ENCODE data around the gene HMCN1. TPM values are rescaled to one million over a fixed set of nuclear protein-coding genes. Genes with fewer than 3 reads are reported as not detected.

HMCN1 gene
- total and polyA plus RNA-seq, 2 donors from 2014 or later, result 0.97 to 2.7 TPM

DNA sequence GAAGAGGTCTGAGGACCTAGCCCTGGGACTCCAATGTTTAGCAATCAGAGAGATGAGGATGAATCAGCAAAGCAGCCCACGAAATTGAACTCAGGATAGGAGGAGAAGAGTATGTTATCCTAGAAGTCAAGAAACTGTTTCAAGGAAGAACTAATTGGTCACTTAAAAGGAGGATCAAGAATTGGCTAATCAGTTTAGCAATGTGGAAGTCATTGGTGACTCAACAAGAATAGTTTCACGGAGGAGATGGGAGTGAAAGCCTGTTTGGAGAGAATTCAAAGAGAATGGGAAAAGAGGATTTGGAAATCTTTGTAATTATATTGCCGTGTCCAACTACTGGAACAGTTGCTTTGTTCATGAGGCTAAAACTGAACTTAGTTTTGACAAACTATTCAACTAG lies 7.4 kb downstream of the HMCN1 start:
- no peaks in the 10 kb centered on the region for H3K36me3 ChIP-seq (ENCODE audit: control insufficient read depth in 2 of 3, insufficient read depth in 3 of 3, low read length in 3 of 3)
- DNase-seq (no peak), FAIRE-seq (no peak)
- TF ChIP-seq, protein P1, sequence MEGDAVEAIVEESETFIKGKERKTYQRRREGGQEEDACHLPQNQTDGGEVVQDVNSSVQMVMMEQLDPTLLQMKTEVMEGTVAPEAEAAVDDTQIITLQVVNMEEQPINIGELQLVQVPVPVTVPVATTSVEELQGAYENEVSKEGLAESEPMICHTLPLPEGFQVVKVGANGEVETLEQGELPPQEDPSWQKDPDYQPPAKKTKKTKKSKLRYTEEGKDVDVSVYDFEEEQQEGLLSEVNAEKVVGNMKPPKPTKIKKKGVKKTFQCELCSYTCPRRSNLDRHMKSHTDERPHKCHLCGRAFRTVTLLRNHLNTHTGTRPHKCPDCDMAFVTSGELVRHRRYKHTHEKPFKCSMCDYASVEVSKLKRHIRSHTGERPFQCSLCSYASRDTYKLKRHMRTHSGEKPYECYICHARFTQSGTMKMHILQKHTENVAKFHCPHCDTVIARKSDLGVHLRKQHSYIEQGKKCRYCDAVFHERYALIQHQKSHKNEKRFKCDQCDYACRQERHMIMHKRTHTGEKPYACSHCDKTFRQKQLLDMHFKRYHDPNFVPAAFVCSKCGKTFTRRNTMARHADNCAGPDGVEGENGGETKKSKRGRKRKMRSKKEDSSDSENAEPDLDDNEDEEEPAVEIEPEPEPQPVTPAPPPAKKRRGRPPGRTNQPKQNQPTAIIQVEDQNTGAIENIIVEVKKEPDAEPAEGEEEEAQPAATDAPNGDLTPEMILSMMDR (IDR thresholded peaks at IDR 0.05; ENCODE audit: borderline replicate concordance, extremely low read depth, insufficient read depth), result no peak
- no peak overlapping the region for H3K4me3 ChIP-seq (ENCODE audit: low read length in 3 of 3)
- intact Hi-C loops (cut with DNase I), result no loop called here
- H3K9ac ChIP-seq (ENCODE audit: low read length in 3 of 3), result no peak overlapping the region
- H3K27me3 ChIP-seq (ENCODE audit: control insufficient read depth, insufficient read depth, low read length), result no peaks in the 10 kb centered on the region
- H3K27ac ChIP-seq (ENCODE audit: low read depth in 2 of 2, low read length in 2 of 2), result no peak overlapping the region
- H3K4me1 ChIP-seq (ENCODE audit: control insufficient read depth in 2 of 3, insufficient read depth in 2 of 3, low read depth in 1 of 3, low read length in 3 of 3), result no peaks in the 10 kb centered on the region
- no peaks in the 10 kb centered on the region for H3K9me3 ChIP-seq (ENCODE audit: control insufficient read depth in 2 of 3, insufficient read depth in 1 of 3, low read length in 3 of 3)

DNA sequence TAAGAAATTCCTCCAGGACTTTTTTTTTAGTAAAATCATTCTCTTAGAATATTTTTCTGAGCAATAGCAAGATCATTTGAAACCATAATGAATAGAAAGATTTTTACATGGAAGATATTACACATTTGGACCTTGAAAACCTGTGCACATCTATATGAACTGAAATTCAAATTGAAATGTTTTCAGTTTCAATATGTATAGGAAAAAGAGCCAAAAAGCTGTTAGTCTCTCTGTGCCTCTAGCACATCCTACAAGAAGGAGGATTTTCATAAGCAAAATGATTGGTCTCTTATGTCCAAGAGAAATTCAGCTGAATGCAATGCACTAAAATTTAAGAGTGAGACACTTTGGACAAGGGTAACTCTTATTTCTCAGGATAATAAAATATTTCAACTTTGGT lies 8.2 kb downstream of the HMCN1 start:
- FAIRE-seq (no peak), DNase-seq (no peak)
- no peaks in the 10 kb centered on the region for H3K27me3 ChIP-seq (ENCODE audit: control insufficient read depth, insufficient read depth, low read length)
- H3K4me3 ChIP-seq (ENCODE audit: low read length in 3 of 3), result no peak overlapping the region
- TF ChIP-seq, protein P1 (IDR thresholded peaks at IDR 0.05; ENCODE audit: borderline replicate concordance, extremely low read depth, insufficient read depth), result no peak
- H3K36me3 ChIP-seq (ENCODE audit: control insufficient read depth in 2 of 3, insufficient read depth in 3 of 3, low read length in 3 of 3), result no peaks in the 10 kb centered on the region
- H3K9ac ChIP-seq (ENCODE audit: low read length in 3 of 3), result no peak overlapping the region
- no peaks in the 10 kb centered on the region for H3K9me3 ChIP-seq (ENCODE audit: control insufficient read depth in 2 of 3, insufficient read depth in 1 of 3, low read length in 3 of 3)
- H3K27ac ChIP-seq (ENCODE audit: low read depth in 2 of 2, low read length in 2 of 2), result no peak overlapping the region
- no peaks in the 10 kb centered on the region for H3K4me1 ChIP-seq (ENCODE audit: control insufficient read depth in 2 of 3, insufficient read depth in 2 of 3, low read depth in 1 of 3, low read length in 3 of 3)
- intact Hi-C loops (cut with DNase I), result no loop called here

DNA sequence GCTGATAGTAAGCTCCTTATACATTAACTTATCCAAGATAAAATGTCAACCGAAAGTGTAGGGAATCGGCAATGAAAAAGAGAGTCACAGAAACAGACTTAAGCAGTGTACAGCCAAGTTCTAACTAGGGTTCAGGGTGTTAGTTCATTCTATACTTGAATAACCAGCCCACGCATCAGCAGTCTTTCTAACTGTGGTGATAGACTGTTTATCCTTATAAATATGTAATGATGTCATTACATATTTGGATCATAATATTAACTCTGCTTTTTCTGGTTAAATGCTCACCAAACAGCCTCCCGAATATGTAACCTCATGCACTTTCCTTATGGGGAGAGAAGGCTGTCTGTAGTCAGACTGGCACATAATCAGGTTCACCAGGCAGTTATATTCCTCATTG lies 11.0 kb downstream of the HMCN1 start:
- H3K27me3 ChIP-seq (ENCODE audit: control insufficient read depth, insufficient read depth, low read length), result no peaks in the 10 kb centered on the region
- H3K4me3 ChIP-seq (ENCODE audit: low read length in 3 of 3), result no peak overlapping the region
- H3K4me1 ChIP-seq (ENCODE audit: control insufficient read depth in 2 of 3, insufficient read depth in 2 of 3, low read depth in 1 of 3, low read length in 3 of 3), result no peaks in the 10 kb centered on the region
- FAIRE-seq (no peak), DNase-seq (no peak)
- H3K27ac ChIP-seq (ENCODE audit: low read depth in 2 of 2, low read length in 2 of 2), result no peak overlapping the region
- H3K9me3 ChIP-seq (ENCODE audit: control insufficient read depth in 2 of 3, insufficient read depth in 1 of 3, low read length in 3 of 3), result no peaks in the 10 kb centered on the region
- no peak overlapping the region for H3K9ac ChIP-seq (ENCODE audit: low read length in 3 of 3)
- H3K36me3 ChIP-seq (ENCODE audit: control insufficient read depth in 2 of 3, insufficient read depth in 3 of 3, low read length in 3 of 3), result no peaks in the 10 kb centered on the region
- TF ChIP-seq, protein P1 (IDR thresholded peaks at IDR 0.05; ENCODE audit: borderline replicate concordance, extremely low read depth, insufficient read depth), result no peak
- intact Hi-C loops (cut with DNase I), result no loop called here

DNA sequence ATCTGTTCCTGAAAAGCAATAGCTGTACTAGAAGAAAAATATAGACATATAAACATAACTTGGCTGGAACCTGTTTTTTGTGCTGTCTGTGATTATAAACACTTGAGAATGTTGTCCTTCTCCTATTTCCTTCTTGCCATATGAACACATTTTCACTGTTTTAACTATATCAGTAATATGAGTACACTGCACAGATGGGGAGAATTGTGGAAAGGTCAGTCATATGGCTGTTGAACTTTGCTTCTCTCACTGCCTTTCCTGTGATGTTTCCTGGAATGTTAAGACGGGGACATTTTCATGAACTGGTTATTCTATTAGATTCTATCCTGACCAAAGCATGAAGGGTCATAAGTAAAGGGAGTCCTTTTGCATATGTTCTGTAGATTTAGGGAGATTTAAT lies 24.9 kb downstream of the HMCN1 start:
- TF ChIP-seq, protein P1 (IDR thresholded peaks at IDR 0.05; ENCODE audit: borderline replicate concordance, extremely low read depth, insufficient read depth), result no peak
- Histone ChIP-seq H3K4me1 (ENCODE audit: control insufficient read depth in 2 of 3, insufficient read depth in 2 of 3, low read depth in 1 of 3, low read length in 3 of 3) (no peaks in the 10 kb centered on the region), H3K27ac (ENCODE audit: low read depth in 2 of 2, low read length in 2 of 2) (no peak overlapping the region), H3K36me3 (ENCODE audit: control insufficient read depth in 2 of 3, insufficient read depth in 3 of 3, low read length in 3 of 3) (no peaks in the 10 kb centered on the region), H3K27me3 (ENCODE audit: control insufficient read depth, insufficient read depth, low read length) (no peaks in the 10 kb centered on the region), H3K9ac (ENCODE audit: low read length in 3 of 3) (no peak overlapping the region), H3K4me3 (ENCODE audit: low read length in 3 of 3) (no peak overlapping the region), H3K9me3 (ENCODE audit: control insufficient read depth in 2 of 3, insufficient read depth in 1 of 3, low read length in 3 of 3) (no peaks in the 10 kb centered on the region)
- FAIRE-seq (no peak), DNase-seq (peak in 1 of 5 donors; percentile 30)
- intact Hi-C loops (cut with DNase I), result no loop called here

All from kidney (tissue), 14 donors.